ENCODE results near the gene RTN4.

Gene RTN4

DNA sequence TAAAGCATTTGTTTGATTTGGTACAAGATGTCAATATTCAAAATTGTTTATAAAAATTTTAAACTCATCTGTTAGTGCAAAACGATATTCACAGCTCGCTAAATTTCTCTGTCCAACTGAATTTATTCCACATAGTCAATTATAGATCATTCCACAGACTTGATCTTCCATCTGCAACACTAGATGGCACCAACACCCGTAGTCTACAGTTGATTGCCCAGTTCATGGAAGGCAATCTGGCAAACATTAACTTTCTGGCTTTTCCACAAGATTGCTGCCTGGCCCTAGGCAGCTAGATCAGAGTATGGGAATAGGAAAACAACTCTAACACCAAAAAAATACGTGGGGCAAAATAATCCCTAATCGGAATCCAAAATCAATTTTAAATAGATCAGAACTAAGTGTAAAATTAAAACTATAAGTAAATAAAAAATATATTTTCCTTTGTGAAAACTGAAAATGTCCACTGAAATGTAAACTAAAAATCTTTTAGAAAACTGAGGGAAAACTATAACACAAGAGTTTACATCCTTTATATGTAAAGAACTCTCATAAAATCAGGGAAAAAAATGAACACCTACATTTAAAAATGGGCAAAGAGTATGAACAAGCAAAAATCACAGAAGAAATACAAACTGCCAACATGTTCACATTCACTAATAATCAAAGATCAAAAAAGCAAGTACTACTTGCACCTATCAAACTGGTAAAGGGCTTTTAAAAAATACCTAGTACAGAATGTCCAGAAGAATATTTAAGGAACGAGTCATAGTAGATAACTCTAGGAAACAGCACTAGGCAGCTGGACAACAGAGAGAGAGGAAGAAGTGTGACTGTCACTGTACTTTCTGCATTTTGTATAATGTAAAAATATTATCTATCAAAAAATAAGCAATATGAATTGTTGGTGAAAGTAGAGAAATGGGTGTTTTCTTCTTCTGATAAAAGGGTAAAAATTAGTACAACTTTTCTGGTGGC, 35.0 kb downstream of the RTN4 start:
- DNase-seq = peak; percentile 47
- no peak for TF ChIP-seq EZH2 (IDR thresholded peaks at IDR 0.05; ENCODE audit: borderline replicate concordance, low read depth, low read length, severe bottlenecking)
- TF ChIP-seq, protein P1, sequence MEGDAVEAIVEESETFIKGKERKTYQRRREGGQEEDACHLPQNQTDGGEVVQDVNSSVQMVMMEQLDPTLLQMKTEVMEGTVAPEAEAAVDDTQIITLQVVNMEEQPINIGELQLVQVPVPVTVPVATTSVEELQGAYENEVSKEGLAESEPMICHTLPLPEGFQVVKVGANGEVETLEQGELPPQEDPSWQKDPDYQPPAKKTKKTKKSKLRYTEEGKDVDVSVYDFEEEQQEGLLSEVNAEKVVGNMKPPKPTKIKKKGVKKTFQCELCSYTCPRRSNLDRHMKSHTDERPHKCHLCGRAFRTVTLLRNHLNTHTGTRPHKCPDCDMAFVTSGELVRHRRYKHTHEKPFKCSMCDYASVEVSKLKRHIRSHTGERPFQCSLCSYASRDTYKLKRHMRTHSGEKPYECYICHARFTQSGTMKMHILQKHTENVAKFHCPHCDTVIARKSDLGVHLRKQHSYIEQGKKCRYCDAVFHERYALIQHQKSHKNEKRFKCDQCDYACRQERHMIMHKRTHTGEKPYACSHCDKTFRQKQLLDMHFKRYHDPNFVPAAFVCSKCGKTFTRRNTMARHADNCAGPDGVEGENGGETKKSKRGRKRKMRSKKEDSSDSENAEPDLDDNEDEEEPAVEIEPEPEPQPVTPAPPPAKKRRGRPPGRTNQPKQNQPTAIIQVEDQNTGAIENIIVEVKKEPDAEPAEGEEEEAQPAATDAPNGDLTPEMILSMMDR (IDR thresholded peaks at IDR 0.05; ENCODE audit: borderline replicate concordance, extremely low read depth, low read length, poor library complexity, severe bottlenecking) = peak; percentile 74
- H3K9me3 ChIP-seq (ENCODE audit: insufficient read depth, low read length, severe bottlenecking) = no peaks in the 10 kb centered on the region
- no peak overlapping the region for H2AFZ ChIP-seq (ENCODE audit: low read depth, low read length)
- no peaks in the 10 kb centered on the region for H3K27me3 ChIP-seq (ENCODE audit: insufficient read depth, low read length, poor library complexity)
- ATAC-seq (ENCODE audit: insufficient read depth, low read depth) = peak; percentile 65; the same call in 2 of the 3 replicates
- no peak overlapping the region for H3K9ac ChIP-seq (ENCODE audit: low read depth, low read length)
- H3K36me3 ChIP-seq (ENCODE audit: insufficient read depth, low read length) = peaks cover 21% of the 10 kb centered on the region; the same call in 1 of the 2 replicates
- H3K4me3 ChIP-seq (ENCODE audit: low read depth in 1 of 2, low read length in 2 of 2) = no peak overlapping the region
- peaks cover 26% of the 10 kb centered on the region for H3K4me1 ChIP-seq (ENCODE audit: insufficient read depth, low read length)
- H3K4me2 ChIP-seq (ENCODE audit: insufficient read depth, low read length) = no peak overlapping the region
- no peak overlapping the region for H3K27ac ChIP-seq (ENCODE audit: low read length)
- peaks cover 48% of the 10 kb centered on the region for H4K20me1 ChIP-seq (ENCODE audit: insufficient read depth, low read length)
- peaks cover 100% of the 10 kb centered on the region for H3K79me2 ChIP-seq (ENCODE audit: insufficient read depth, low read length)

DNA sequence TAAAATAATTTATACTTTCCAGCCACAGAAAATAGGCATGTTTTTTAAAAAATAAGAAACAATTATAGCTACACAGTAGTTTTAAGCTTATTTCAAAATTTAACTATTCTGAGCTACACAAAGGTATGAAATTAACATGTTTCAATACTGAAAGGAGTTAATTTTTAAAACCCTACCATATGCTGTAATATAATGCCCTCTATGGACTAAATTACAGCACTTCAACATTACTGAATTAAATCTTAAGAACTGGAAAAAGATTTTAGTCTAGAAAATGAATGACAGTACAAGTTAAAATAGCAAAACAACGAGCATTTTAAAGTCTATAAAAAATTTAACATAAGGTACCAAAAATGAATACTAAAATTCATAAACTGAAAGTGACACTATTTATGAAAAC, 36.3 kb downstream of the RTN4 start:
- no peaks in the 10 kb centered on the region for H3K27me3 ChIP-seq (ENCODE audit: insufficient read depth, low read length, poor library complexity)
- H4K20me1 ChIP-seq (ENCODE audit: insufficient read depth, low read length) = peaks cover 48% of the 10 kb centered on the region
- no peak overlapping the region for H3K4me2 ChIP-seq (ENCODE audit: insufficient read depth, low read length)
- H3K4me3 ChIP-seq (ENCODE audit: low read depth in 1 of 2, low read length in 2 of 2) = no peak overlapping the region
- no peaks in the 10 kb centered on the region for H3K9me3 ChIP-seq (ENCODE audit: insufficient read depth, low read length, severe bottlenecking)
- ATAC-seq (ENCODE audit: insufficient read depth, low read depth) (no peak), DNase-seq (no peak)
- peaks cover 16% of the 10 kb centered on the region; the same call in 1 of the 2 replicates for H3K36me3 ChIP-seq (ENCODE audit: insufficient read depth, low read length)
- peaks cover 100% of the 10 kb centered on the region for H3K79me2 ChIP-seq (ENCODE audit: insufficient read depth, low read length)
- H2AFZ ChIP-seq (ENCODE audit: low read depth, low read length) = no peak overlapping the region
- no peak overlapping the region for H3K27ac ChIP-seq (ENCODE audit: low read length)
- peaks cover 30% of the 10 kb centered on the region for H3K4me1 ChIP-seq (ENCODE audit: insufficient read depth, low read length)
- H3K9ac ChIP-seq (ENCODE audit: low read depth, low read length) = no peak overlapping the region
- TF ChIP-seq EZH2 (IDR thresholded peaks at IDR 0.05; ENCODE audit: borderline replicate concordance, low read depth, low read length, severe bottlenecking) = no peak
- TF ChIP-seq, protein P1 (IDR thresholded peaks at IDR 0.05; ENCODE audit: borderline replicate concordance, extremely low read depth, low read length, poor library complexity, severe bottlenecking) = peak; percentile 40

DNA sequence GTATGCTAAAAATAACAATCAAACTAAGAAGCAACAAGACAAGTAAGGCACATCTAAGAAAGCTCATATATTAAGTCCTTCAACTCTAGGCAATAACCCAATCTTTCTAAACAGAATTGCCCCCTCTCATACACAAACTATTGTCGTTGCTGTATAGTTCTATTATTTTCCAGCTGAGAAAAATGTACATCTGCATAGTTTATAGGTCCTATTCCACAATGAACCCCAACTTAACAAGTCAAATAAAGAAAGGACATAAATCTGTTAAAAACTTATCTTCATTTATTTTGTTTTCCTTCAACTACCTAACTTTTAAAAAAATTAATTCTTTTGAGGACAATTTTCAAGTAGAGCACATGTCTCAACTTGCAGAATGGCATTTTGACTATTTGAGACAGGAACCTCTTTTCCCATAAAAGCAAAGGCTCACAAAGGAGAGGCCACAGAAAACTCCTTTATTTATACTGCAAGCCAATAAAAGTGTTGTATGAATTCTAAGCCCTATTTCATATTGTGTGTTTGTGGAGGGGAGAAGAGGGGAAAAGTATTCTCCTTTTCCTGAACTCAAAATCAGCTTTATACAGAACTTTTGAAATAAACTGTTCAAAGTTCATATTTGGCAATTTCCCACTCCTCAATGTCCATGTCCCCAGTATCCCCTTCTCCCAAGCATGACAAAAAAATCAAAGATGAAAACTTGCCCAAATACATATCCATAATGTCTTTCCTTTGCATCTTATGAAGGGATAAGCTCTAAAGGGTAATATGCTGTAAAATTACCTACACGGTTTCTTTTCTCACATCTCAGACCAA, 37.4 kb downstream of the RTN4 start:
- no peak for DNase-seq
- H3K9ac ChIP-seq (ENCODE audit: low read depth, low read length) = no peak overlapping the region
- no peak overlapping the region for H3K4me2 ChIP-seq (ENCODE audit: insufficient read depth, low read length)
- H4K20me1 ChIP-seq (ENCODE audit: insufficient read depth, low read length) = peaks cover 42% of the 10 kb centered on the region
- no peak for TF ChIP-seq EZH2 (IDR thresholded peaks at IDR 0.05; ENCODE audit: borderline replicate concordance, low read depth, low read length, severe bottlenecking)
- TF ChIP-seq, protein P1 (IDR thresholded peaks at IDR 0.05; ENCODE audit: borderline replicate concordance, extremely low read depth, low read length, poor library complexity, severe bottlenecking) = no peak
- no peaks in the 10 kb centered on the region for H3K9me3 ChIP-seq (ENCODE audit: insufficient read depth, low read length, severe bottlenecking)
- peaks cover 100% of the 10 kb centered on the region for H3K79me2 ChIP-seq (ENCODE audit: insufficient read depth, low read length)
- no peak overlapping the region for H3K4me3 ChIP-seq (ENCODE audit: low read depth in 1 of 2, low read length in 2 of 2)
- H3K36me3 ChIP-seq (ENCODE audit: insufficient read depth, low read length) = peaks cover 8% of the 10 kb centered on the region; the same call in 1 of the 2 replicates
- H3K27me3 ChIP-seq (ENCODE audit: insufficient read depth, low read length, poor library complexity) = no peaks in the 10 kb centered on the region
- ATAC-seq (ENCODE audit: insufficient read depth, low read depth) = no peak
- H2AFZ ChIP-seq (ENCODE audit: low read depth, low read length) = no peak overlapping the region
- H3K4me1 ChIP-seq (ENCODE audit: insufficient read depth, low read length) = peaks cover 30% of the 10 kb centered on the region
- H3K27ac ChIP-seq (ENCODE audit: low read length) = no peak overlapping the region
